HepG2 (cell line): ENCODE data around the gene PCGF3. TPM values are rescaled to one million over a fixed set of nuclear protein-coding genes. Genes with fewer than 3 reads are reported as not detected.

Experiments
- ATAC-seq: fragments of 200-7000 bp; cut with Tn5 transposase; 3 replicates; pipeline ENCODE4 v1.9.1; 2020; ENCODE audit warnings: mild to moderate bottlenecking, moderate library complexity
- BruUV-seq: library from RNA; stranded (reverse); fragments of 400-500 nt; replicated peaks from 2 replicates; lab custom pipeline; 2021; lab: Mats Ljungman, UMichigan
- CTCF ChIA-PET: fragments of 300-600 bp; formaldehyde crosslinking; extraction: SDS; loops from one replicate; lab custom pipeline; 2021; ENCODE audit warnings: low total read pairs, inconsistent platforms, low intra/inter-chr PET ratio; lab: Yijun Ruan, JAX
- POLR2A ChIA-PET: fragments of 350-600 bp; sonication (Branson Sonifier 250); formaldehyde crosslinking; loops from one replicate; lab custom pipeline; 2020; ENCODE audit warnings: antibody characterized with exemption, inconsistent platforms; lab: Yijun Ruan, JAX
- DNase-seq: peaks from one replicate; pipeline ENCODE4 v3.0.0-alpha.2; 2015; ENCODE audit warnings: low spot score
- FAIRE-seq: peaks from 3 replicates; lab custom pipeline; 2011; peaks lifted over from hg19 to GRCh38; lab: Jason Lieb, UNC
- H2AFZ ChIP-seq: one replicate; pipeline ENCODE4 v1.6.1; 2011; ENCODE audit warnings: low read length, inconsistent platforms
- H3K27ac ChIP-seq: fragments of 300-600 bp; 3 replicates; pipeline ENCODE4 v1.8.0; 2011; ENCODE audit warnings: mixed run types, mild to moderate bottlenecking, mixed read lengths, low read length, inconsistent platforms; ENCODE audit not compliant: insufficient read depth; ENCODE audit errors: extremely low read length
- H3K27me3 ChIP-seq, 2 experiments: fragments of 200-600 bp in 1 of 2; 2 replicates in 1 of 2; 3 replicates in 1 of 2; pipeline versions ENCODE4 v1.6.0 to v1.8.0; 2011; ENCODE audit warnings: low read length in 2 of 2, mild to moderate bottlenecking in 2 of 2, moderate library complexity in 2 of 2, inconsistent platforms in 1 of 2; ENCODE audit not compliant: insufficient read depth in 2 of 2, control insufficient read depth in 1 of 2
- H3K36me3 ChIP-seq, 2 experiments: fragments of 200-600 bp in 1 of 2; replicated peaks in 1 of 2; 2 replicates in 1 of 2; 3 replicates in 1 of 2; pipeline versions ENCODE4 v1.5.1 to v1.8.0; 2011; ENCODE audit warnings: low read length in 2 of 2, inconsistent platforms in 1 of 2; ENCODE audit not compliant: insufficient read depth in 2 of 2, control insufficient read depth in 1 of 2
- H3K4me1 ChIP-seq: 2 replicates; pipeline ENCODE4 v1.5.1; 2012; ENCODE audit warnings: low read length, inconsistent platforms; ENCODE audit not compliant: insufficient read depth
- H3K4me2 ChIP-seq: 2 replicates; pipeline ENCODE4 v1.6.0; 2011; ENCODE audit warnings: low read depth, low read length, inconsistent platforms
- H3K4me3 ChIP-seq, 3 experiments: fragments of 200-600 bp in 1 of 3; sonication (generic), shearing (Covaris generic) in 1 of 3; replicated peaks in 1 of 3; 2 replicates each; pipeline ENCODE4 v1.5.1; 2011 to 2016; ENCODE audit warnings: low read length in 3 of 3, inconsistent platforms in 2 of 3, low read depth in 2 of 3, mild to moderate bottlenecking in 2 of 3, control low read depth in 1 of 3, mixed read lengths in 1 of 3; ENCODE audit not compliant: insufficient read depth in 1 of 3
- H3K79me2 ChIP-seq: one replicate; pipeline ENCODE4 v1.6.1; 2011; ENCODE audit warnings: low read length, inconsistent platforms; ENCODE audit not compliant: insufficient read depth
- H3K9ac ChIP-seq: 2 replicates; pipeline ENCODE4 v1.6.0; 2011; ENCODE audit warnings: mild to moderate bottlenecking, low read depth, low read length, inconsistent platforms; ENCODE audit not compliant: insufficient read depth
- H3K9me3 ChIP-seq: 2 replicates; pipeline ENCODE4 v1.5.1; 2012; ENCODE audit warnings: mild to moderate bottlenecking, low read length
- H4K20me1 ChIP-seq: 2 replicates; pipeline ENCODE4 v1.6.0; 2011; ENCODE audit warnings: inconsistent platforms, mild to moderate bottlenecking, low read length, moderate library complexity; ENCODE audit not compliant: insufficient read depth
- BATF2 ChIP-seq: sonication (generic); formaldehyde crosslinking; IDR thresholded peaks from 2 replicates; pipeline ENCODE4 v1.8.0; 2022; ENCODE audit warnings: mild to moderate bottlenecking, missing genetic modification reagents, moderate library complexity
- E2F1 ChIP-seq: sonication (generic); formaldehyde crosslinking; IDR thresholded peaks from 2 replicates; pipeline ENCODE4 v1.5.0; 2020; ENCODE audit warnings: missing genetic modification reagents
- ETS1 ChIP-seq: sonication (generic); formaldehyde crosslinking; IDR thresholded peaks from 2 replicates; pipeline ENCODE4 v1.4.0; 2020; ENCODE audit warnings: missing genetic modification reagents
- GABPB1 ChIP-seq: IDR thresholded peaks from 2 replicates; pipeline ENCODE4 v1.6.1; 2016; ENCODE audit warnings: mild to moderate bottlenecking, missing genetic modification reagents, moderate library complexity, missing compliant biosample characterization
- IRX3 ChIP-seq: sonication (generic); formaldehyde crosslinking; IDR thresholded peaks from 2 replicates; pipeline ENCODE4 v1.8.1; 2023; ENCODE audit warnings: mild to moderate bottlenecking, low read depth, missing genetic modification reagents, borderline replicate concordance
- NFKB2 ChIP-seq: sonication (generic); formaldehyde crosslinking; IDR thresholded peaks from 2 replicates; pipeline ENCODE4 v1.4.0; 2020; ENCODE audit warnings: missing genetic modification reagents, borderline replicate concordance
- PRDM15 ChIP-seq: sonication (generic); formaldehyde crosslinking; IDR thresholded peaks from 2 replicates; pipeline ENCODE4 v1.4.0; 2020; ENCODE audit warnings: missing genetic modification reagents
- ZBTB26 ChIP-seq: IDR thresholded peaks from 2 replicates; pipeline ENCODE4 v1.6.1; 2016; ENCODE audit warnings: missing compliant biosample characterization, missing genetic modification reagents, borderline replicate concordance
- ZNF24 ChIP-seq: fragments of 450-650 bp; IDR thresholded peaks from 2 replicates; pipeline ENCODE4 v1.6.1; 2017; ENCODE audit warnings: antibody characterized with exemption, mild to moderate bottlenecking
- WGBS: methylation state at CpG from one replicate; pipeline ENCODE4 v1.1.6; 2017; ENCODE audit warnings: low lambda C conversion rate; 5-methylcytosine and 5-hydroxymethylcytosine counted together
- in situ Hi-C: cut with HindIII; loops from 2 replicates; pipeline ENCODE4 v1.10.0; 2017; ENCODE audit warnings: low pct_unique_long_range_greater_than_20kb; ENCODE audit not compliant: extremely low pct_ligation_motif_present
- intact Hi-C: fragments of 100-400 bp; cut with micrococcal nuclease; formaldehyde crosslinking; loops from one replicate; pipeline ENCODE4 v1.10.0; 2022; ENCODE audit not compliant: unreplicated experiment
- polyA plus RNA-seq, 8 experiments: library from polyadenylated mRNA; depleted of rRNA in 3 of 8; stranded (reverse) in 7 of 8; unstranded in 1 of 8; fragments of >200 nt; fragmentation: Illumina TruSeq in 4 of 8; extraction: Trizol in 4 of 8; gene quantifications; 2 replicates each; pipeline versions ENCODE4 v1.2.1 to v1.2.3, GENCODE V29; 2011 to 2016; ENCODE audit warnings: low read depth in 4 of 8, missing spikeins in 1 of 8, mixed read lengths in 1 of 8; ENCODE audit not compliant: insufficient read depth in 1 of 8
- total RNA-seq, 5 experiments: library from RNA; depleted of rRNA; stranded (reverse); fragments of >200 nt; fragmentation: Illumina TruSeq; extraction: Trizol; gene quantifications; 2 replicates each; pipeline ENCODE4 v1.2.3, GENCODE V29; 2016; ENCODE audit warnings: low read depth in 1 of 5

The PCGF3 gene
- total and polyA plus RNA-seq, 2 of the 13 experiments (the other 11 are each of a cell fraction or from before 2014, with no cell fraction given): 28.6 to 66.2 TPM

GRCh38 chr4:709348-709747 is 3.7 kb downstream of the PCGF3 start:
- Histone ChIP-seq H3K36me3 (peaks cover 2 to 9% of the 10 kb centered on the region in 2 experiments; a peak in 3 of 5 replicates), H3K4me1 (peaks cover 49% of the 10 kb centered on the region), H3K4me3 (no peak overlapping the region), H3K4me2 (peak overlapping the region; percentile 31), H3K27ac (peak overlapping the region; percentile 12), H3K9me3 (no peaks in the 10 kb centered on the region), H2AFZ (no peak overlapping the region), H3K9ac (no peak overlapping the region), H3K79me2 (peaks cover 67% of the 10 kb centered on the region), H4K20me1 (peaks cover 40% of the 10 kb centered on the region), H3K27me3 (peaks cover 0 to 3% of the 10 kb centered on the region in 2 experiments; a peak in 1 of 5 replicates)
- CTCF ChIA-PET: no interaction called here
- in situ Hi-C loops (no loop called here), intact Hi-C loops (no loop called here)
- DNase-seq (no peak), FAIRE-seq (no peak), ATAC-seq (no peak)
- WGBS: 96% methylated on average over 6 of the region's 6 CpGs
- POLR2A ChIA-PET: interaction anchor here (1.6 kb wide), 1 partner anchor 15 kb away, joined by 3 read pairs; no protein-coding TSS in a partner anchor
- TF ChIP-seq ETS1 (CRISPR knock-in tag): no peak
- peak; percentile 89 for TF ChIP-seq ZNF24
- TSS peak; percentile 53 for BruUV-seq

GRCh38 chr4:710116-710515 is 4.5 kb downstream of the PCGF3 start:
- no peak for ATAC-seq
- BruUV-seq: no TSS peak
- TF ChIP-seq BATF2 (CRISPR knock-in tag): no peak
- no peak for TF ChIP-seq PRDM15 (CRISPR knock-in tag)
- TF ChIP-seq IRX3 (CRISPR knock-in tag): no peak
- TF ChIP-seq E2F1 (CRISPR knock-in tag): no peak
- no peak for TF ChIP-seq ZBTB26 (CRISPR knock-in tag)
- TF ChIP-seq GABPB1: no peak
- TF ChIP-seq NFKB2 (CRISPR knock-in tag): no peak

More at GRCh38 chr4:710116-710515, 4.5 kb downstream of the PCGF3 start:
- Histone ChIP-seq H3K27ac (peak overlapping the region; percentile 33), H4K20me1 (peaks cover 42% of the 10 kb centered on the region), H3K36me3 (peaks cover 2 to 9% of the 10 kb centered on the region in 2 experiments; a peak in 3 of 5 replicates), H3K9me3 (no peaks in the 10 kb centered on the region), H3K4me3 (no peak overlapping the region), H3K4me1 (peaks cover 41% of the 10 kb centered on the region), H3K9ac (no peak overlapping the region), H3K79me2 (peaks cover 74% of the 10 kb centered on the region), H3K4me2 (0 out of 2 replicates have a peak overlapping the region, but pooled peaks have one; percentile 31), H3K27me3 (no peaks in the 10 kb centered on the region; a peak in 1 of 5 replicates), H2AFZ (no peak overlapping the region)
- FAIRE-seq (no peak), DNase-seq (no peak)
- POLR2A ChIA-PET: interaction anchor here (1.6 kb wide), 1 partner anchor 14 kb away, joined by 3 read pairs; no protein-coding TSS in a partner anchor
- in situ Hi-C loops (no loop called here), intact Hi-C loops (no loop called here)
- CTCF ChIA-PET: no interaction called here
- 81% methylated on average over 5 of the region's 9 CpGs for WGBS
